ENCODE data around the gene DHRS13.

DHRS13 gene

DNA sequence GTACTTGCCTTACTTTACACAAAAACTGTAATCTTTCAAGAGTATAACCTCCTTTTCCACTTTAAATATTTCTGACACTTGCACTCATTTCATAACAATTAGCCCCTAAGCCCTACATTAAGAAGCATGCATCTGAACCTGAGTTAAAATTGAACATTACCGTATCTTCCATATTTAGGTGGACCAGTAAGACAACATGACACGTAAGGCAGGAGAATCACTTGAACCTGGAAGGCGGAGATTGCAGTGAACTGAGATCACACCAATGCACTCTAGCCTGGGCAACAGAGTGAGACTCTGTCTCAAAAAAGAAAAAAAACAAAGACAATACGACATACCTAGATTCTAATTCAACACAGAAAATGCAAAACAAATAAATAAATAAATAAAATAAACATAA is 41.5 kb upstream of the DHRS13 start:
- DNase-seq (ENCODE audit: low read depth), result no peak
- TF ChIP-seq, protein P1, sequence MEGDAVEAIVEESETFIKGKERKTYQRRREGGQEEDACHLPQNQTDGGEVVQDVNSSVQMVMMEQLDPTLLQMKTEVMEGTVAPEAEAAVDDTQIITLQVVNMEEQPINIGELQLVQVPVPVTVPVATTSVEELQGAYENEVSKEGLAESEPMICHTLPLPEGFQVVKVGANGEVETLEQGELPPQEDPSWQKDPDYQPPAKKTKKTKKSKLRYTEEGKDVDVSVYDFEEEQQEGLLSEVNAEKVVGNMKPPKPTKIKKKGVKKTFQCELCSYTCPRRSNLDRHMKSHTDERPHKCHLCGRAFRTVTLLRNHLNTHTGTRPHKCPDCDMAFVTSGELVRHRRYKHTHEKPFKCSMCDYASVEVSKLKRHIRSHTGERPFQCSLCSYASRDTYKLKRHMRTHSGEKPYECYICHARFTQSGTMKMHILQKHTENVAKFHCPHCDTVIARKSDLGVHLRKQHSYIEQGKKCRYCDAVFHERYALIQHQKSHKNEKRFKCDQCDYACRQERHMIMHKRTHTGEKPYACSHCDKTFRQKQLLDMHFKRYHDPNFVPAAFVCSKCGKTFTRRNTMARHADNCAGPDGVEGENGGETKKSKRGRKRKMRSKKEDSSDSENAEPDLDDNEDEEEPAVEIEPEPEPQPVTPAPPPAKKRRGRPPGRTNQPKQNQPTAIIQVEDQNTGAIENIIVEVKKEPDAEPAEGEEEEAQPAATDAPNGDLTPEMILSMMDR (IDR thresholded peaks at IDR 0.05; ENCODE audit: low read length, missing control alignments), result no peak
- H3K4me3 ChIP-seq (replicated peaks; ENCODE audit: low read depth, low read length), result no peak overlapping the region

DNA sequence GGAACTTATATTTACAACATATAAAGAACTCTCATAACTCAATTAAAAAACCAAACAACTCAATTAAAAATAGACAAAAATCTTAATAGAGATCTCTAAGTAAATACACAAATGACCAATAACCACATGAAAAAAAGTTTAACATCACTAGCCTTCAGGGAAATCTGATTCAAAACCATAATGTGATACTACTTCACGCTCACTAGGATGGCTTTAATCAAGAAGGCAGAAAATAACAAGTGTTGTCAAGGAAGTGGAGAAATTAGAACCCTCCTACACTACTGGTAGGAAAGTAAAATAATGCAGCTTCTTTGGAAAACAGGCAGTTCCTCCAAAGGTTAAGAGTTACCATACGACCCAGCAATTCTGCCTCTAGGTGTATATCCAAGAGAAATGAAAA is 40.0 kb upstream of the DHRS13 start:
- H3K4me3 ChIP-seq (replicated peaks; ENCODE audit: low read depth, low read length), result no peak overlapping the region
- no peak for DNase-seq (ENCODE audit: low read depth)
- TF ChIP-seq, protein P1 (IDR thresholded peaks at IDR 0.05; ENCODE audit: low read length, missing control alignments), result no peak

DNA sequence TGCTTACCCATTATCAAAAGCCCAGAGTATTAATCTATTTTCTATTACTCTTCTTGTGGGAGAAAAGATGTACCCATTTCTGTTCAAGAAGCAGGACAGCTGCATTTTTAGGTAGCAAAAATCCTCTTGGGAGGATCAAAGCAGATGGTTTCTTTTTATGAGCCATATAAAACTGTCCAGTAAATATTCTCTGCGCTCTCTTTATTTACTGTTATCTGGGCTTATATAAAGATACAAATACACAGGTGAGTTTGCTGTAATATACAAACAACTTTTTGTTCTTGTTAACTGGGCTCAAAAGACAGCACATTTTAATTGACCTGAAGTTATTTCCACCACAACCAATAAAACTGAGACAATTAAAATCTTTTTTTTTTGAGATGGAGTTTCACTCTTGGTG is 38.4 kb upstream of the DHRS13 start:
- no peak overlapping the region for H3K4me3 ChIP-seq (replicated peaks; ENCODE audit: low read depth, low read length)
- TF ChIP-seq, protein P1 (IDR thresholded peaks at IDR 0.05; ENCODE audit: low read length, missing control alignments), result no peak

DNA sequence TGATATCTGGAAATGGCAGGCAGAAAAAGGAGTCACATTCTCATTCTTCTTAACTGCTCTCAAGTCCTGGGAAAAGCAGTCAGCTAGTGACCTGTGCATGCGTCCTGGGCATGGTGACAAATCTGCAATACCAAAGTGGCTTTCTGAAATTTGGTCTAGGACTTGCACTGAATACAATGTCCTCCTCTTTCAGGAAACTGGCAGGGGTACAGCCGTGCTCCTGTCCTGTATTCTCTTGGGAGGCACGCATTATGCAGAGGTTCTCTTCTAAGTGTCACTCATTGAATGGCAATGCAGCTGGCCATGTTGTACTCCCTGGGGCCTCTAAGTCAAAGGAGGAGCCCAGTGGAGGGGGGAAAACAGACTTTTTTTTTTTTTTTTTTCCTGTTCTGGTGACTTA is 37.8 kb upstream of the DHRS13 start:
- DNase-seq (ENCODE audit: low read depth), result no peak
- H3K4me3 ChIP-seq (replicated peaks; ENCODE audit: low read depth, low read length), result no peak overlapping the region
- TF ChIP-seq, protein P1 (IDR thresholded peaks at IDR 0.05; ENCODE audit: low read length, missing control alignments), result no peak

More for the DNA sequence above, 38.4 kb upstream of the DHRS13 start:
- no peak for DNase-seq (ENCODE audit: low read depth)

DNA sequence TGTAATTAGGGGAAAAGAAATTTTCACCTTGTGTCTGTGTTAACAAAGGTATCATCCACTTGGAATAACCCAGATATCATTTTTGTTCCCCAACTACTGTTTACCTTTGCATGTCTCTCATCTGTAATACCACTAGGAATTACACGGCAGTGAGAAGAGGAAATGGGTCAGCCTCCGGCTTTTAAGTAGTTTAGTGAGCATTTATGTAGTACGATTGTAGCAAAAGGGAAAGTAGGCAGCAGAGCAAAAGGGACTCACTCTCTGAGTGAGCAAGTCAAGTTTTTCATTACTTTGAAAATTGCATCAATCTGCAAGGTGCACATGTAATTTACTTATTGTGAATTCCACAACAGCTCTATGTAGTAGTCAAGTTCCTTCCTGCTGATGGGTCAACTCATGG is 37.3 kb upstream of the DHRS13 start:
- H3K4me3 ChIP-seq (replicated peaks; ENCODE audit: low read depth, low read length), result no peak overlapping the region
- TF ChIP-seq, protein P1 (IDR thresholded peaks at IDR 0.05; ENCODE audit: low read length, missing control alignments), result no peak
- DNase-seq (ENCODE audit: low read depth), result no peak

DNA sequence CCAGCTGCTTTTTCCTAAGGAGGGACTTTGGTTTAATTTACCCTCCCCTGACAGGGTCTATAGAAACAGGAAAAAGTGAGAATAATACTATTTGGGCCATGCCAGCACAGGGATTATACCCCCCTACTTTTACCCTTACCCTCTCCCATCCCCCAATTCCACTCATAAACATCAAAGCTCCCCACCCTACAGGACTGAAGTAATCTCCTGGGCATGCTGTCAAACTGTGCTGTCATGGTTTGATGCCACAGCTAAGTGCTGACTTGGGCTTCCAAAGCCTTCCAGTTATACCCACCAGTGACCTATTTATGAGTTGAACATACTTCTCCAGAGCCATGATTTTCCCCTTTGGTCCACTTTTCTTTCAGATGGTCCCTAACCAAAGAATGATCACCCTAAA is 35.7 kb upstream of the DHRS13 start:
- no peak for DNase-seq (ENCODE audit: low read depth)
- no peak overlapping the region for H3K4me3 ChIP-seq (replicated peaks; ENCODE audit: low read depth, low read length)
- TF ChIP-seq, protein P1 (IDR thresholded peaks at IDR 0.05; ENCODE audit: low read length, missing control alignments), result no peak

DNA sequence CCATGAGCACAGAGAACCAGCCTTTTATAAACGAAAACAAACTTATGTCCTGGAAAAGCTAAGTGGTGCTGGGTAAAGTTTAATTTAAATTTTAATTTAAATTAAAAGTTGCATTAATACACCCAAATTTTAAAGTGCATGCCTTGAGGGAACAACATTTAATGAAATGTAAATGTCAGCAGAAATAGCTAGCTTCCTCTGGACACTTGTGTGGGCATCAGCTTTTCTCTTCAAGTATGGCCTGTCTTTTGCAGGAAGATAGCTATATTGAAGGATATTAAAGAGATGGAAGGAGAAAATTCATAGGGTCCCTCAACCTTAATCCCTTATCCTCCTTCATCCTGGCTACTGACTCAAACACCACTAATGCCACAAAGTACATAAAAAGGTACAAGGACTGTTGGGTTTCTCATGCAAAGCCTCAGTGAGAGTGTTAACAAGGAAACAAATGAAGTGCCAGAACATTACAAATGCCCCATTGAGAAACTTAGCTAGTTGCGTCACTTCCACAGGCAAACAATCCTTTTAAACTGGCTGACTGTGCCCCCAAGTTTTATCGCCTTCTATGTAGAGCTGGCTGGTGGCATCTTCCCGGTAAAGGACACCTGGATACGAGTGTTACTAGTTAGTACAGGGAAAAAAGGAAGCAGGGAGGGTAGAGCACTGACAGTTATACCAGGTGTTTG is 34.3 kb upstream of the DHRS13 start:
- H3K4me3 ChIP-seq (replicated peaks; ENCODE audit: low read depth, low read length), result no peak overlapping the region
- peak; percentile 72 for DNase-seq (ENCODE audit: low read depth)
- TF ChIP-seq, protein P1 (IDR thresholded peaks at IDR 0.05; ENCODE audit: low read length, missing control alignments), result no peak

All from fibroblast of pulmonary artery (primary cell).